ENCODE measurements around the gene GARS1. TPM values are rescaled to one million over a fixed set of nuclear protein-coding genes. Genes with fewer than 3 reads are reported as not detected.

Gene GARS1
- total RNA-seq, 2 experiments from 2014 or later: 178 to 375 TPM

GRCh38 chr7:30665043-30665442 is 70.4 kb downstream of the GARS1 start:
- no peak for DNase-seq (ENCODE audit: low spot score)
- TF ChIP-seq, protein P1, sequence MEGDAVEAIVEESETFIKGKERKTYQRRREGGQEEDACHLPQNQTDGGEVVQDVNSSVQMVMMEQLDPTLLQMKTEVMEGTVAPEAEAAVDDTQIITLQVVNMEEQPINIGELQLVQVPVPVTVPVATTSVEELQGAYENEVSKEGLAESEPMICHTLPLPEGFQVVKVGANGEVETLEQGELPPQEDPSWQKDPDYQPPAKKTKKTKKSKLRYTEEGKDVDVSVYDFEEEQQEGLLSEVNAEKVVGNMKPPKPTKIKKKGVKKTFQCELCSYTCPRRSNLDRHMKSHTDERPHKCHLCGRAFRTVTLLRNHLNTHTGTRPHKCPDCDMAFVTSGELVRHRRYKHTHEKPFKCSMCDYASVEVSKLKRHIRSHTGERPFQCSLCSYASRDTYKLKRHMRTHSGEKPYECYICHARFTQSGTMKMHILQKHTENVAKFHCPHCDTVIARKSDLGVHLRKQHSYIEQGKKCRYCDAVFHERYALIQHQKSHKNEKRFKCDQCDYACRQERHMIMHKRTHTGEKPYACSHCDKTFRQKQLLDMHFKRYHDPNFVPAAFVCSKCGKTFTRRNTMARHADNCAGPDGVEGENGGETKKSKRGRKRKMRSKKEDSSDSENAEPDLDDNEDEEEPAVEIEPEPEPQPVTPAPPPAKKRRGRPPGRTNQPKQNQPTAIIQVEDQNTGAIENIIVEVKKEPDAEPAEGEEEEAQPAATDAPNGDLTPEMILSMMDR (conservative IDR thresholded peaks at IDR 0.05; ENCODE audit: low read length): no peak
- TF ChIP-seq EZH2phosphoT487 (IDR thresholded peaks at IDR 0.05; ENCODE audit: borderline replicate concordance, low read depth, low read length): no peak
- intact Hi-C loops (cut with micrococcal nuclease; ENCODE audit: unreplicated experiment): no loop called here
- POLR2A ChIA-PET: no interaction called here
- no peaks in the 10 kb centered on the region for H3K9me3 ChIP-seq (ENCODE audit: low read length)
- CTCF ChIA-PET (ENCODE audit: unreplicated experiment): interaction anchor here (0.6 kb wide), 1 partner anchor 11 kb away, joined by 4 read pairs; no protein-coding TSS in a partner anchor
- no peak overlapping the region for H3K4me2 ChIP-seq (ENCODE audit: low read length)
- no peaks in the 10 kb centered on the region for H4K20me1 ChIP-seq (ENCODE audit: insufficient read depth, low read length)
- H3K4me3 ChIP-seq (ENCODE audit: low read depth, low read length, poor library complexity, severe bottlenecking): no peak overlapping the region
- no peak overlapping the region for H3K27ac ChIP-seq (ENCODE audit: low read depth, low read length, poor library complexity, severe bottlenecking)
- no TSS peak for BruUV-seq (replicated peaks)
- H3K4me1 ChIP-seq (ENCODE audit: insufficient read depth, low read length, poor library complexity, severe bottlenecking): no peaks in the 10 kb centered on the region
- H2AFZ ChIP-seq (ENCODE audit: low read length): no peak overlapping the region
- no peaks in the 10 kb centered on the region for H3K79me2 ChIP-seq (ENCODE audit: insufficient read depth, low read depth, low read length)
- no peaks in the 10 kb centered on the region for H3K36me3 ChIP-seq (ENCODE audit: insufficient read depth, low read length)
- no peaks in the 10 kb centered on the region for H3K9me2 ChIP-seq (ENCODE audit: insufficient read depth, low read length)

DNA sequence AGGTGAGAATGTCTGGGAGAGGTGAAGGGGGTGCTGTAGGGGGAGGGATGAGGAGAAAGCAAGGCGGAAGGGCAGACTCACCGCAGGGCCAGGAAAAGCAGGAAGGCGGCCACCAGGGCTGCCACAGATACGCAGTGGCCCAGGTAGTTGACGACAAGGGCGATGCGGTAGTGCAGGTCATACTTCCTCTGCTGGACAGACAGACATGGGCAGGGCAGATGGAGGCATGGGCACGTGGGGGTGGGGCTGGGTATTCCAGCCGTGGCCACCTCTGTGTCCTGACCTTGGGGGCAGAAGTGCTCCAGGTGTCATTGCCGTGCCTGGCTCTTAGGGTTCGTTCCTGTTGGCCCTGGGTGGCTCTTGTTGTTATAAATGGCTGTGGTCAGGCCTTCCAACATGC is 70.8 kb downstream of the GARS1 start:
- Histone ChIP-seq H4K20me1 (ENCODE audit: insufficient read depth, low read length) (no peaks in the 10 kb centered on the region), H3K4me1 (ENCODE audit: insufficient read depth, low read length, poor library complexity, severe bottlenecking) (no peaks in the 10 kb centered on the region), H3K4me2 (ENCODE audit: low read length) (no peak overlapping the region), H2AFZ (ENCODE audit: low read length) (no peak overlapping the region), H3K9me2 (ENCODE audit: insufficient read depth, low read length) (no peaks in the 10 kb centered on the region), H3K79me2 (ENCODE audit: insufficient read depth, low read depth, low read length) (no peaks in the 10 kb centered on the region), H3K36me3 (ENCODE audit: insufficient read depth, low read length) (no peaks in the 10 kb centered on the region), H3K27ac (ENCODE audit: low read depth, low read length, poor library complexity, severe bottlenecking) (no peak overlapping the region), H3K4me3 (ENCODE audit: low read depth, low read length, poor library complexity, severe bottlenecking) (no peak overlapping the region), H3K9me3 (ENCODE audit: low read length) (no peaks in the 10 kb centered on the region)
- TF ChIP-seq EZH2phosphoT487 (IDR thresholded peaks at IDR 0.05; ENCODE audit: borderline replicate concordance, low read depth, low read length): no peak
- TF ChIP-seq, protein P1 (conservative IDR thresholded peaks at IDR 0.05; ENCODE audit: low read length): no peak
- BruUV-seq (replicated peaks): no TSS peak
- ChIA-PET CTCF (ENCODE audit: unreplicated experiment) (no interaction called here), POLR2A (no interaction called here)
- DNase-seq (ENCODE audit: low spot score): no peak
- intact Hi-C loops (cut with micrococcal nuclease; ENCODE audit: unreplicated experiment): no loop called here

GRCh38 chr7:30667172-30667571 is 72.5 kb downstream of the GARS1 start:
- no peak overlapping the region for H3K4me2 ChIP-seq (ENCODE audit: low read length)
- no peaks in the 10 kb centered on the region for H3K36me3 ChIP-seq (ENCODE audit: insufficient read depth, low read length)
- no peak overlapping the region for H3K27ac ChIP-seq (ENCODE audit: low read depth, low read length, poor library complexity, severe bottlenecking)
- no peaks in the 10 kb centered on the region for H4K20me1 ChIP-seq (ENCODE audit: insufficient read depth, low read length)
- no peaks in the 10 kb centered on the region for H3K4me1 ChIP-seq (ENCODE audit: insufficient read depth, low read length, poor library complexity, severe bottlenecking)
- H3K9me2 ChIP-seq (ENCODE audit: insufficient read depth, low read length): no peaks in the 10 kb centered on the region
- ChIA-PET POLR2A (interaction anchor here (0.6 kb wide), 1 partner anchor 80 kb away, joined by 4 read pairs; no protein-coding TSS in a partner anchor), CTCF (ENCODE audit: unreplicated experiment) (no interaction called here)
- no peaks in the 10 kb centered on the region for H3K9me3 ChIP-seq (ENCODE audit: low read length)
- no peak overlapping the region for H2AFZ ChIP-seq (ENCODE audit: low read length)
- TF ChIP-seq EZH2phosphoT487 (IDR thresholded peaks at IDR 0.05; ENCODE audit: borderline replicate concordance, low read depth, low read length): no peak
- TF ChIP-seq, protein P1 (conservative IDR thresholded peaks at IDR 0.05; ENCODE audit: low read length): no peak
- H3K79me2 ChIP-seq (ENCODE audit: insufficient read depth, low read depth, low read length): no peaks in the 10 kb centered on the region
- no peak for DNase-seq (ENCODE audit: low spot score)
- no peak overlapping the region for H3K4me3 ChIP-seq (ENCODE audit: low read depth, low read length, poor library complexity, severe bottlenecking)
- intact Hi-C loops (cut with micrococcal nuclease; ENCODE audit: unreplicated experiment): no loop called here
- BruUV-seq (replicated peaks): no TSS peak
